Ovary (tissue), 9 donors: ENCODE data around the gene USH1G. TPM values are rescaled to one million over a fixed set of nuclear protein-coding genes. Genes with fewer than 3 reads are reported as not detected.
"Not testable (repeated sequence)": the region's sequence is repeated elsewhere in the genome, so short reads cannot be mapped to it uniquely, and the experiment has no call there.

ENCODE experiments used
- DNase-seq, 5 donors: peaks; one replicate each; pipeline ENCODE4 v3.0.0-alpha.2; 2019 to 2020
- H3K27ac ChIP-seq, 2 donors: fragments of 200-600 bp; one replicate each; pipeline versions ENCODE4 v1.5.1 to v1.8.0; 2019 to 2022
- H3K27me3 ChIP-seq: fragments of 200-600 bp; one replicate; pipeline ENCODE4 v1.8.0; 2022
- H3K36me3 ChIP-seq: fragments of 200-600 bp; sonication (generic); one replicate; pipeline ENCODE4 v1.5.1; 2019
- H3K4me1 ChIP-seq: one replicate; pipeline ENCODE4 v1.8.1; 2013; ENCODE audit warnings: mild to moderate bottlenecking, moderate library complexity; ENCODE audit not compliant: insufficient read depth
- H3K4me3 ChIP-seq: fragments of 200-600 bp; sonication (generic); one replicate; pipeline ENCODE4 v1.5.1; 2017
- H3K9me3 ChIP-seq, 2 donors: fragments of 200-600 bp in 1 of 2; sonication (generic) in 1 of 2; one replicate each; pipeline versions ENCODE4 v1.5.1 to v1.8.1; 2013 to 2019; ENCODE audit warnings: mild to moderate bottlenecking in 1 of 2, moderate library complexity in 1 of 2
- CTCF ChIP-seq, 3 donors: fragments of 450-650 bp in 2 of 3; fragments of 200-600 bp in 1 of 3; IDR thresholded peaks; one replicate each; pipeline versions ENCODE4 v1.5.1 to v1.8.0; 2016 to 2022; ENCODE audit warnings: antibody characterized with exemption in 3 of 3, mild to moderate bottlenecking in 1 of 3
- EP300 ChIP-seq: sonication (generic); formaldehyde crosslinking; IDR thresholded peaks from one replicate; pipeline ENCODE4 v1.6.1; 2017; ENCODE audit warnings: antibody characterized with exemption
- POLR2A ChIP-seq: fragments of 450-650 bp; IDR thresholded peaks from one replicate; pipeline ENCODE4 v1.6.1; 2017; ENCODE audit warnings: antibody characterized with exemption, mild to moderate bottlenecking, moderate library complexity
- WGBS, 3 donors: extraction: QIAGEN DNeasy Blood & Tissue Kit in 1 of 3; methylation state at CpG; one replicate each; pipeline versions ENCODE4 v1.1.5 to v1.1.7; 2013 to 2017; 5-methylcytosine and 5-hydroxymethylcytosine counted together
- intact Hi-C, 4 donors: fragments of 100-400 bp; cut with DNase I; formaldehyde crosslinking; loops; one replicate each; pipeline versions ENCODE4 v1.11.0 to v1.15.1; 2022 to 2023
- polyA plus RNA-seq, 2 donors: library from polyadenylated mRNA; stranded (reverse); fragments of 200-250 nt in 1 of 2; fragments of 350-450 nt in 1 of 2; fragmentation: Illumina TruSeq in 1 of 2; extraction: RNeasy Lipid Tissue Mini Kit (QIAGEN cat#74804) in 1 of 2; gene quantifications; one replicate each; pipeline ENCODE4 v1.2.3, GENCODE V29; 2013 to 2014
- total RNA-seq, 7 donors: library from RNA; depleted of rRNA in 2 of 7; stranded (reverse); fragments of >200 nt in 2 of 7; fragmentation: NEBNext Ultra II Directional in 3 of 7; extraction: Animal tissue kit (Norgen Biotek cat#: 25700) in 3 of 7; gene quantifications; one replicate each; pipeline versions ENCODE4 v1.1.0 to v1.2.4, GENCODE V29; 2016 to 2023
- donor health status: DM: no; HTN: no; CAD: no; lungs with moderate emphysema.
- donor health status: DM: no; HTN: no; CAD: no.
- donor health status: Bipolar disorder and iron deficiency.
- donor health status: DM: yes; HTN: yes; CAD: no.
- donor health status: DM: no; HTN: no; CAD: no.
- donor health status: DM: yes; HTN: yes; CAD: no.

USH1G gene
- total and polyA plus RNA-seq, 9 donors, result 0.08 to 1.4 (median 0.61) TPM

GRCh38 chr17:74971069-74971841, 48.2 kb upstream of the USH1G start:
- DNase-seq, result no peak
- H3K4me3 ChIP-seq, result peak overlapping the region; percentile 44
- no peak overlapping the region for H3K27ac ChIP-seq

GRCh38 chr17:74970395-74970794, 47.3 kb upstream of the USH1G start:
- no peak overlapping the region for H3K4me3 ChIP-seq
- intact Hi-C loops, result no loop called here
- no peak for DNase-seq
- WGBS, 3 donors, result 76 to 95% (median 84%) methylated on average over 3 of the region's 3 CpGs
- H3K36me3 ChIP-seq, result no peaks in the 10 kb centered on the region
- H3K9me3 ChIP-seq, result no peaks in the 10 kb centered on the region
- H3K27ac ChIP-seq, result no peak overlapping the region
- no peak for TF ChIP-seq POLR2A
- TF ChIP-seq CTCF (IDR thresholded peaks at IDR 0.05), result no peak
- TF ChIP-seq EP300, result no peak
- peaks cover 7% of the 10 kb centered on the region for H3K4me1 ChIP-seq
- no peaks in the 10 kb centered on the region for H3K27me3 ChIP-seq

More at GRCh38 chr17:74971069-74971841, 48.2 kb upstream of the USH1G start:
- Histone ChIP-seq H3K4me1 (peaks cover 7% of the 10 kb centered on the region), H3K9me3 (no peaks in the 10 kb centered on the region), H3K36me3 (no peaks in the 10 kb centered on the region), H3K27me3 (no peaks in the 10 kb centered on the region)
- TF ChIP-seq POLR2A (no peak), CTCF (IDR thresholded peaks at IDR 0.05) (no peak), EP300 (no peak)
- intact Hi-C loops, result no loop called here
- WGBS, 3 donors, result 85 to 87% (median 85%) methylated on average over 8 of the region's 8 CpGs

GRCh38 chr17:74969501-74969900, 46.4 kb upstream of the USH1G start:
- not testable (repeated sequence) for H3K4me3 ChIP-seq, H3K27me3 ChIP-seq, H3K4me1 ChIP-seq, DNase-seq, H3K27ac ChIP-seq, H3K9me3 ChIP-seq, H3K36me3 ChIP-seq
- WGBS, 3 donors, result 87 to 90% (median 89%) methylated on average over 5 of the region's 5 CpGs
- intact Hi-C loops, result loop anchor here (10.0 kb wide), 3 partner anchors 45 to 235 kb away; partner anchors contain the start of genes NUP85 (in 3 of the 4) and MRPL58 (in 1 of the 4)

- Histone ChIP-seq H3K27ac (no peak overlapping the region), H3K4me1 (peaks cover 7% of the 10 kb centered on the region), H3K4me3 (no peak overlapping the region), H3K9me3 (no peaks in the 10 kb centered on the region), H3K36me3 (no peaks in the 10 kb centered on the region), H3K27me3 (no peaks in the 10 kb centered on the region)
- no peak for DNase-seq
- intact Hi-C loops, result loop anchor here (10.0 kb wide), 3 partner anchors 46 to 236 kb away; partner anchors contain the start of genes NUP85 (in 3 of the 4) and MRPL58 (in 1 of the 4)
- TF ChIP-seq POLR2A (no peak), CTCF (IDR thresholded peaks at IDR 0.05) (no peak), EP300 (no peak)
- WGBS, 3 donors, result 70 to 81% (median 71%) methylated on average over 5 of the region's 5 CpGs
These were observed 45.3 kb upstream of the USH1G start for GRCh38 chr17:74968361-74968780.
